ENCODE data around the gene NPAS4.
"Not testable (repeated sequence)": the region's sequence is repeated elsewhere in the genome, so short reads cannot be mapped to it uniquely, and the experiment has no call there.

NPAS4 gene

GRCh38 chr11:66429983-66430602 lies 9.3 kb downstream of the NPAS4 start:
- no peak overlapping the region for H3K4me3 ChIP-seq (ENCODE audit: low read depth, low read length)
- TF ChIP-seq CTCF (IDR thresholded peaks at IDR 0.05; ENCODE audit: low read depth, low read length, missing control alignments): peak; percentile 87
- peak; percentile 12 for DNase-seq (ENCODE audit: low read depth)

GRCh38 chr11:66431287-66431686 lies 10.5 kb downstream of the NPAS4 start:
- not testable (repeated sequence) for H3K4me3 ChIP-seq (ENCODE audit: low read depth, low read length); DNase-seq (ENCODE audit: low read depth)

- DNase-seq (ENCODE audit: low read depth); H3K4me3 ChIP-seq (ENCODE audit: low read depth, low read length): not testable (repeated sequence)
These were observed 11.1 kb downstream of the NPAS4 start for GRCh38 chr11:66431871-66432329.

GRCh38 chr11:66432597-66432996 lies 11.8 kb downstream of the NPAS4 start:
- H3K4me3 ChIP-seq (ENCODE audit: low read depth, low read length): no peak overlapping the region
- DNase-seq (ENCODE audit: low read depth): no peak
- no peak for TF ChIP-seq CTCF (IDR thresholded peaks at IDR 0.05; ENCODE audit: low read depth, low read length, missing control alignments)

- H3K4me3 ChIP-seq (ENCODE audit: low read depth, low read length): peak overlapping the region; percentile 75
- no peak for TF ChIP-seq CTCF (IDR thresholded peaks at IDR 0.05; ENCODE audit: low read depth, low read length, missing control alignments)
- DNase-seq (ENCODE audit: low read depth): no peak
These were observed 17.2 kb downstream of the NPAS4 start for GRCh38 chr11:66437979-66438503.

- DNase-seq (ENCODE audit: low read depth): peak; percentile 87
- TF ChIP-seq CTCF (IDR thresholded peaks at IDR 0.05; ENCODE audit: low read depth, low read length, missing control alignments): peak; percentile 78
- peak within 1 kb of the TSS; percentile 75 for H3K4me3 ChIP-seq (ENCODE audit: low read depth, low read length)
These were observed 17.9 kb downstream of the NPAS4 start, which contains the start of gene MRPL11 for GRCh38 chr11:66438504-66439466. Gene MRPL11 (minus strand): TSS chr11:66438848. CDS start chr11:66438754, 94 bp downstream.

GRCh38 chr11:66440101-66440939 lies 19.5 kb downstream of the NPAS4 start:
- H3K4me3 ChIP-seq (ENCODE audit: low read depth, low read length); DNase-seq (ENCODE audit: low read depth): not testable (repeated sequence)

- not testable (repeated sequence) for DNase-seq (ENCODE audit: low read depth); H3K4me3 ChIP-seq (ENCODE audit: low read depth, low read length)
These were observed 20.1 kb downstream of the NPAS4 start for GRCh38 chr11:66440940-66441282.
